Fibroblast of the aortic adventitia (primary cell): Measurements from ENCODE around the gene TTC6. TPM values are rescaled to one million over a fixed set of nuclear protein-coding genes. Genes with fewer than 3 reads are reported as not detected.

Source experiments
- DNase-seq: peaks from one replicate; pipeline ENCODE4 v3.0.0-alpha.2; 2010; ENCODE audit warnings: low read depth
- H3K4me3 ChIP-seq: 2 replicates; pipeline ENCODE4 v1.5.1; 2011; ENCODE audit warnings: low read depth, mild to moderate bottlenecking, control low read depth, low read length, moderate library complexity
- CTCF ChIP-seq: IDR thresholded peaks from 2 replicates; pipeline ENCODE4 v1.5.1; 2011; ENCODE audit warnings: mild to moderate bottlenecking, low read length, control low read depth, inconsistent platforms; ENCODE audit not compliant: insufficient read depth
- total RNA-seq: library from RNA; depleted of rRNA; stranded (reverse); fragments of >200 nt; gene quantifications from 2 replicates; pipeline ENCODE4 v1.2.3, GENCODE V29; 2012; ENCODE audit warnings: low replicate concordance

TTC6 gene
- total RNA-seq, 1 donor = 0.36 TPM

- TF ChIP-seq CTCF = no peak
- DNase-seq = no peak
- no peak overlapping the region for H3K4me3 ChIP-seq
These were observed 2.7 kb downstream of the TTC6 start for GRCh38 chr14:37597914-37598746.

- no peak overlapping the region for H3K4me3 ChIP-seq
- DNase-seq = no peak
- no peak for TF ChIP-seq CTCF
These were observed 3.5 kb downstream of the TTC6 start for GRCh38 chr14:37598747-37599506.

- no peak for DNase-seq
- H3K4me3 ChIP-seq = no peak overlapping the region
- no peak for TF ChIP-seq CTCF
These were observed 4.3 kb downstream of the TTC6 start for GRCh38 chr14:37599507-37600368.

- no peak for TF ChIP-seq CTCF
- no peak for DNase-seq
- no peak overlapping the region for H3K4me3 ChIP-seq
These were observed 5.7 kb downstream of the TTC6 start for GRCh38 chr14:37600880-37601741.

GRCh38 chr14:37601865-37602264 is 6.4 kb downstream of the TTC6 start:
- no peak for TF ChIP-seq CTCF
- H3K4me3 ChIP-seq = no peak overlapping the region
- DNase-seq = no peak
